ENCODE measurements around the gene MMP11.
A peak's percentile ranks its signal among the peaks of the same experiment; 100 is the strongest.

MMP11 gene, protein sequence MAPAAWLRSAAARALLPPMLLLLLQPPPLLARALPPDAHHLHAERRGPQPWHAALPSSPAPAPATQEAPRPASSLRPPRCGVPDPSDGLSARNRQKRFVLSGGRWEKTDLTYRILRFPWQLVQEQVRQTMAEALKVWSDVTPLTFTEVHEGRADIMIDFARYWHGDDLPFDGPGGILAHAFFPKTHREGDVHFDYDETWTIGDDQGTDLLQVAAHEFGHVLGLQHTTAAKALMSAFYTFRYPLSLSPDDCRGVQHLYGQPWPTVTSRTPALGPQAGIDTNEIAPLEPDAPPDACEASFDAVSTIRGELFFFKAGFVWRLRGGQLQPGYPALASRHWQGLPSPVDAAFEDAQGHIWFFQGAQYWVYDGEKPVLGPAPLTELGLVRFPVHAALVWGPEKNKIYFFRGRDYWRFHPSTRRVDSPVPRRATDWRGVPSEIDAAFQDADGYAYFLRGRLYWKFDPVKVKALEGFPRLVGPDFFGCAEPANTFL

DNA sequence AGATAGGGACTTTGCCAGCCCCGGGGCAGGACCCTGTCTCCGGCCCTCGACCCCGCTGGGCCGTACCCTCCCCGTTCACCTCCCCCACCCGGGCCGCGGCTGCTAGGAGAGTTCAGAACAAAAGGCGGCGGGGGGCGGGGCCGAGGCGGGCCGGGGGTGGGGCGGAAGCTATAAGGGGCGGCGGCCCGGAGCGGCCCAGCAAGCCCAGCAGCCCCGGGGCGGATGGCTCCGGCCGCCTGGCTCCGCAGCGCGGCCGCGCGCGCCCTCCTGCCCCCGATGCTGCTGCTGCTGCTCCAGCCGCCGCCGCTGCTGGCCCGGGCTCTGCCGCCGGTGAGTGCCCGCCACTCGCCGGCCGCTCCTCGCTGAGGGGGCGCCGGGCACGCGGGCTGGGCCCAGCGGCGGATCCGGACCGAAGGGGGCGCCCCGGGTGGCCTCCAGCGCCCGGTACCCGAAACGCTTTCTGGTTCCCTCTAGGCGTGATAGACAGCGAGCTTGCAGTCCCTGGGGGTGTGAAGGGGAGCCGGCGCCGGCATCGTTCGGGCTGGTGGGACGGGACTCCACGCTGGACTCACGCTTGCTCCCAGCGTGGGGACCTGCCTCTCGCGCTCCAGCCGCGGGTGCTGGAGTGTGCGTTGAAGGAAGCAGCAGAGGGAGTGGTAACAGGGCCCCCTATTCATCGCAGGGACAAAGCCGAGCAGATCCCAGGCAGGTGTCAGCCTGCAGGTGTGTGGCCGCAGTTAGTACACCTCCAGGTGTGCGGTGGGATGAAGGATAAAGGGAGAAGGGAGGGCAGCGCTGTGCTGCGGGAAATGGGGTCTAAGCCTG, at the start of gene MMP11:
Gene MMP11, plus strand, starts transcription at position 201 of the 825 bp plus-strand sequence. Its CDS starts 22 bp downstream, at position 223.
- peak in 4 of 56 donors; percentile 23 to 56 (median 38) for DNase-seq

DNA sequence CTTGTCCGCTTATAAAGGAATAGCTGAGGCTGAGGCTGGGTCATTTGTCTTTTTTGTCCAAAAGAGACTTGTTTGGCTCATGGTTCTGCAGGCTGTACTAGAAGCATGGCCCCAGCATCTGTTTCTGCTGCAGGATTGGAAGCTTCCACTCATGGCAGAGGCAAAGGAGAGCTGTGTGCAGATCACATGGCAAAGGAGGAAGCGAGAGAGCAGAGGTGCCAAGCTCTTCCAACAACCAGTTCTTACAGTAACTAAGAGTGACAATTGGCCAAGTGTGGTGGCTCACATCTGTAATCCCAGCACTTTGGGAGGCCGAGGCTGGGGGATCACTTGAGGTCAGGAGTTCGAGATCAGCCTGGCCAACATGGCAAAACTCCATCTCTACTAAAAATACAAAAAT, 44.5 kb upstream of the MMP11 start:
- DNase-seq, result peak in 2 of 56 donors; percentile 10 to 21

DNA sequence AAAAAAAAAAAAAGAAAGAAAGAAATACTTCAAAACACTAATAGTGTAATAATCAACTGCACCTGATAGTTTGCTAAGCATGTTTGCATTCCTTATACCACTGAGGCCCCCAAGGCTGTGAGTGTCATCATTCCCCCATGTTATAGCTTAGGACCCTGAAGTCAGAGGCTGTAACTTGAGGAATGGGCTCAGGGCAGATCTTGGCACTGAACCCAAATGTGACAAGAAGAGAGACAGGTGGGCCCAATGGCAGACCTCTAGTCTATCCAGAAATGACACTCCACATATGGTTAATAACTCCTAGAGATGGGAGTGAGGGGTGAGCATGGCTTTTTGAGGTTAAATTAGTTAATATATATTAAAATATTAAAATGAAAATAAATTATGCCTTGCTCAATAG, 35.0 kb upstream of the MMP11 start:
- no peak for DNase-seq

DNA sequence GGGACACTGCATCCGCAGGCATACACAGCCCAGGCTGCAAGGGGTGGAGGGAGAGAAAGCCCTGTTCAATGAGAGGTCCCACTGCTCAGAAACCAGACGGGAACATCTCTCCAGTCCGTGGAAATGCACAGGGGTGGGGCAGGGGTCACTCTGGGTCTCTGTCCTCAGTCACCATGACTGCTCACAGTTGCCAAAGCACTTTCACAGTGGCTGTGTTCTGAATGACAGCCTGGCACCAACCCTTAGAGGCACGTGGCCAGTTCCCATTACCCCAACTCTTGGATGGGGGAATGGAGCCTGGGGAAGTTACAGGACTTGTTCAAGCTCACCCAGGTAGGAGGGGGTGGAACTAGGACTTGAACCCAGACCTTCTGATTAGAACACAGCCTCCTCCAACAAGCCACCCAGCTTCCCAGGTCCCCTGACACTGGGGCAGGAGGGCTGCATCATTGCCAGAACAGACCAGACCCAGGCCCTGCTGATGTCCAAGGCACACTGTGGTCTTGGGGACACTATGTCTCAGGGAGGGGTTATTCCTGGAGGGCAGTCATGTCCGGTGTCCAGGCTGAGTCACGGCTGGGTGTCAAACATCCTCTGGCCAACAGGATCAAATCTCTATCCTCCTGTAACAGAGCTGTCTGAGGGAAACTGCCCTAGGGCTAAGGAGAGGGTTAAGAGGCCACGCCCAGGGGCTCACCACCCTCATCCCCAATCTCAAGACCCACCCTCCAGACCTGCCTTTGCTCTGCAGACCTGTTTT, 30.0 kb upstream of the MMP11 start:
- DNase-seq, result peak in 1 of 56 donors; percentile 15

DNA sequence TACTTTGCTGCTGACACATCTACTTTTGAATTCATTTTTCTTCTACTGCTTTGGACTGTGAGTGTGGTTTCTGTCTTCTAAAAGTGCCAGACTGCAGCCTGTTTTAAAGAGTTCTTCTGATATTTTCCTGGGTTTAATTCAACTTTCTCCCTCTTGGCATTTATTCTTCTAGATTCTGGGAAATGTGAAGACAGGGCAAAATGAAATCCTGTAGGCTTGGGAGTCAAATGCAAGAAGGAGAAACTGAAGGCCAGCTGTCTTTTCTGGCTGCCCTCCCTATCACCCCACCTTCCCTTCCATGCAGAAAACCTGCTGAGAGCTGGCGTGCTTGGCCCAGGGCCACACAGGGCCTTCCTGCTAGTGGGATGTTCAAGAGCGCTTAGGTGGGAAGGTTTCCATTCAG, 29.3 kb upstream of the MMP11 start:
- no peak for DNase-seq

DNA sequence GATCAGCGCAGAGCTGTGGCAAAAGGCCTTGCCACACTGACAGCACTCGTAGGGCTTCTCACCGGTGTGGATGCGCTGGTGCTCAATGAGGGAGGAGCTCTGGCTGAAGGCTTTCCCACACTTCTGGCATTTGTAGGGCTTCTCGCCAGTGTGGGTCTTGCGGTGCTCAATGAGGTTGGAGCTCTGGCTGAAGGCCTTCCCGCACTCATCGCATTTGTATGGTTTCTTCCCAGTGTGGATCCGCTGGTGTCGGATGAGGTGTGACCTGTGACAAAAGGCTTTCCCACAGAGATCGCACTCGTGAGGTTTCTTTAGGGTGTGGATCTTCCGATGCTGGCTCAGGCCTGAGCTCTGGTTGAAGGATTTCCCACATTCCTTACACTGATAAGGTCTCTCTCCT, 28.6 kb upstream of the MMP11 start:
- DNase-seq, result no peak

DNA sequence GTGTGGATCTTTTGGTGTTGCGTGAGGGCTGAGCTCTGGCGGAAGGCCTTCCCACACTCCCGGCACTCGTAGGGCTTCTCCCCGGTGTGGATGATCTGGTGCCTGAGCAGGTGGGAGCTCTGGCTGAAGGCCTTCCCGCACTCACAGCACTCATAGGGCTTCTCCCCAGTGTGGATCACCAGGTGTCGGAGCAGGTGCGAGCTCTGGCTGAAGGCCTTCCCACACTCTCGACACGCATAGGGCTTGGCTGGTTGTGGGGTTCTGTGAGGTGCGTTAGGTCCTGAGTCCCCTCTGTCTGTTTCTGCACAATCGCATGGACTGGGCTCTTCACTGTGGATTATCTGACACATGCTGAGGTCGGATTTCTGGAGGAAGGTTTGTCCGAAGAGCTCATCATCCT, 28.2 kb upstream of the MMP11 start:
- DNase-seq, result no peak

DNA sequence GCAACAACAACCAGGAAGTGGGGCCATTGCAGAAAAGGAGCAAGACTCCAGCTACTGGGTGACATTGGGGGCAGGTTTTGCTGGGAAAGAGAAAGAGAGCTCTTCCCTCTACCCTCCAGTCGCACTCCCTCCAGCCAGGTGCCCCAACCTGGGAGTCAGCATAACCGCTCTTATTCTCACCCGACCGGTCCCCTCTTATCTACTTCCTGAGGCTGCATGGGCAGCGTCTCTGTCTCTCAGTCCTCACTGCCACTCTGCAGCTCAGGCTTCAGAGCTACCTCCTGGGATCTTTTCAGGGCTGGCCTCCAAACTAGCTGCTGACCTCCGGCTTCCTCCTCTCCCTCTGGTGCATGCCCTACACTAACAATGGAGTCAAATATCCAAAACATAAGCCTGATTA, 26.9 kb upstream of the MMP11 start:
- DNase-seq, result no peak

DNA sequence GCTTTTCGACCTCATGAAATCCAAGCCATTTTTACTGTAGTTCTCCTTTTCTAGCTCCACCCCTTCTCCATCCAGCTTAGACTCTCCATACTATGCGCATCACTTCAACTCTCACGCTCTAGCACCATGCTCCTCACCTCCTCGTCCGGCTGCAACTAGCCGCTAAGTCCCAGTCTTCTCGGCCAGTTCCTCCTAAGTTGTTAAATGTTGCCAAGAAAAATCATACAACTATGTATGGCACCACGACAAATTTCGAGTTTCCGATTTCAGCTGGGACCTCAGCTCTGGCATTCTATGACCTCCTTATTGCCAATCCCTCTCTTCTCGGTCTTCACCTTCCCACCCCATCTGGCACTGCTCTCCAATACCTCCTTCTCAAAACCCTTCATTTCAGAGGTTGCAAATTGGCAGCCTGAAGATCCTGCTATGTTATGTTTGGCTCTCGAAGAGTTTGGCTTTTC, 22.8 kb upstream of the MMP11 start:
- no peak for DNase-seq

DNA sequence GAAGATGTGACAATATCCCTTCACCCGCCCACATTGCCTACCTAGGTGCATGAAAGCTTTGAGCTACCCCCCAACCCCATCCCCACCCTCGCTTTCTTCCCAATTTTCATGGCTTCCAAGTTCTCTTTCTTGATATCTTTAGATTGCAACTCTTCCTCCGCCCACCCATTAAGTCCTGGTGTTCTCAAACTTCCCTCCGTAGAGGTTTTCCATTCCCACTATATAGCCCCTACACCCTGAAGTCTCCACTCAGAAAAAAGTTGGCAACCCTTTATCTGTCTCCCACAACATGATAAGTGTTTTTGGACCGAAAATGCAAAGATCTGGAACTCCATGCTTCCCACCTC, 22.3 kb upstream of the MMP11 start:
- no peak for DNase-seq

DNA sequence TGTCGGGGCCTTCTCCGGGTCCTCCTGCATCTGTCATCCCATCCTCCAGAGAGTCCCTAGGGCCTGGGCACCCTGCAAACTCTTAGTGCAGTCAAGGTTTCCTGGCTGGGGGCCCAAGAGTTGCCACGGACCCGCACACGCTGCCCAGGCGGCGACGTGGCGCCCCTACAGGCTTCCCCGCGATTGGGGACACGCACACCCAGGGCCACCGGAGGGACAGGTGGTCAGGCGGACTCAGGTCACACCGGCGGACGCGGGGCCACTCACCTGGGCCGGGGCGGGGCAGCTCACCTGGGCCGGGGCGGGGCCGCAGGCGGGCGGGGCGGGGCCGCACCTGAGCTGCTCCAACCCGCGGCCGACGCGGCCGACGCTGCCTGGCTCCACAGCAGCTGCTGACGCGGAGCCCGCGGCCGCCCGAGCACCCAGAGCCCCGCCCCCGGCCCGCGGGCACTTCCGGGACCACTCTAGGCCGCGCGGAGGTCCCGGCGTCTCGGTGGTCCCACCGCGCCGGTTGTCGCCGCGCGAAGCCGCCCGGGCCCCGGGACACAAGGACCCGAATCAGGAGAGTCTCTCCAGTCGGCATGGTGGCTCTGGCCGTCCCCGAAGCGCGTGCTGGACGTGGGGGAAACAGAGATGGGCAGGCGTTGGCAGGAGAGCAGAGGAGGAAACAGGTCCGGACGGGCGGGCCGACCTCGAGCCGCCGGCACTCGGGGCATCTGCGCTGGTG, 21.8 kb upstream of the MMP11 start, which contains the start of gene ZNF70:
Gene ZNF70, minus strand, starts transcription at position 399 of the 727 bp plus-strand sequence. CDS start 5,972 bp downstream, outside the sequence.
- peak in 49 of 56 donors; percentile 25 to 86 (median 59) for DNase-seq

DNA sequence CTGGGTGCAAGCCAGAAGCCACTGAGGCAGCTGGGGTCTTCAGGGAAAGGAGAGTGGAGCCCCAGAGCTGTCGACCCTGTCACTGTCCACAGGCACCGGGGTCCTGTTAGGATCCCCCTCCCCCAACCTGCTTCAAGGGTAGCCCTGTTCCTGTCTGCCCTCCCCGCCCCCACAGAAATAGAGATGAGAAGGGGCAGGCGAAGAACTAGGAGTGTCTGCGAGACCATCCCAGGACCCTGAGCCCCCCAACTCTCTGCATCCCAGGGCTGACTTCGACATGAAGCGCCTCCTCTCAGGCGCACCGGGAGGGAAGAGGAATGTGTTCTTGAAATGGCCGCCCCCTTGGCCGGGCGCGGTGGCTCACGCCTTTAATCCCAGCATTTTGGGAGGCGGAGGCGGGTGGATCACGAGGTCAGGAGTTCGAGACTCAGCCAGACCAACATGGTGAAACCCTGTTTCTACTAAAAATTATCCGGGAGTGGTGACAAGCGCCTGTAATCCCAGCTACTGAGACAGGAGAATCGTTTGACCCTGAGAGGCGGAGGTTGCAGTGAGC, 21.1 kb upstream of the MMP11 start:
- peak in 1 of 56 donors; percentile 58 for DNase-seq

DNA sequence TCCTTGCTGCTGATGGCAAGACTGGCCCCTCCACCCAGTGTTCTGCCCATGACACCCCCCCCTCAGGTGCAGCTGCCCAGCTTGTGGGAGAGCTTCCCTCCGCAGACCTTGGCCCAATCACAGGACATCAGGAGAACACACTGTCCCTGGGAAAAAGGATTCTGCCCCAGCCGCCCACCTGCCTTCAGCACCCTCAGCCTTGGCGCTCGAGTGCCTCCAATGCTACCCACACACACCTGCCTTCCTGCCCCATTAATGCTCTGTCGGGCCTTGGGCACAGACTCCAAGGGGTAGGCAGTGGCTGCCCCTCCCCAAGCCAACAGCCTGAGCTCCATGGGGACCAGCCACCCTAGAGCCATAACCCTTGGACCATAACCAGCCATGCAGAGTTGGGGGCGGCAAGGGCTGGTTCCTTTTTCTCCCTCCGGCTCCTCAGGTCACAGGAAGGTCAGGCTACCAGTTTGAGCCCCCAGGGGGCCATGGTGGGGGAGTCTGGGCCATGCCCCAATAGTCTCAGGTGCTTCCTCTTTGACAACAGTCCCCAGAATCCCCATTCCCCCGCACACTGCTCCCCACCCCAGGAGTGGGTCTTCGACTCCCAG, 20.5 kb upstream of the MMP11 start:
- no peak for DNase-seq

DNA sequence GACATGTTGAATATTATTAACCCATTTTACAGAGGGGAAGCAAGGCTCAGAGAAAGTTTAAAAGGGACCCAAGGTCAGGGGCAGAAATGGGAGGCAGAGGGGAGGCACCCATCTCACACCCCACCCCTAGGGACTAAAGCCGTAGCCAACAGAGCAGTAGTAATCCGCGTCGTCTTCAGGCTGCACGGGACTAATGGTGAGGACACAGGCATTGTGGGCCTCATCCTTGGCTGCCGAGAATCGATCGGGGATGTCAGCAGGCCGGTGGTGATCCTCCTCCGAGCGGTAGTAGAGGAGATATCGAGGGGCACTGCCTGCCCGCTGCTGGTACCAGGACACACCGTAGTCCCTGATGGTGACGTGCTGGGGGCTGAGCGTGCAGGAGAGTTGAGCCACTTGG, 19.9 kb upstream of the MMP11 start:
- DNase-seq, result no peak

DNA sequence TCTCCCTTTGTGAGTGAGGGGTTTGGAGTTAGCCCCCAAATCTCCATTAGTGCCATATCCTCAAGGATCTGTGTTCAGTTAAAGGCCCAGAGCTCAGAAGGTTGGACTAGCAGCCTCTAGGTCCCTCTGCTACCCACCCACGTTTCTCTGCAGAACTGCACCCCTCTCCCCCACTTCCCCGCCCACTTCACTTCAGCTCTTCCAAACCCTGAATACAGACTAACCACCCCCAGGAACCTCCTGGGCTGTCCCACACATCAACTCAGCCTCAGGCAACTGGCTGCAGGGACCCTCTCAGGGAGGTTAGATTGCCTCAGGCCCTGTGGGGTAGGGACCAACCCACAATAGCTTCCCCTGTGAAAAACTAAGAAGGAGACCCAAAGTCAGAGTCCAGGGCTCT, 19.3 kb upstream of the MMP11 start:
- DNase-seq, result no peak

DNA sequence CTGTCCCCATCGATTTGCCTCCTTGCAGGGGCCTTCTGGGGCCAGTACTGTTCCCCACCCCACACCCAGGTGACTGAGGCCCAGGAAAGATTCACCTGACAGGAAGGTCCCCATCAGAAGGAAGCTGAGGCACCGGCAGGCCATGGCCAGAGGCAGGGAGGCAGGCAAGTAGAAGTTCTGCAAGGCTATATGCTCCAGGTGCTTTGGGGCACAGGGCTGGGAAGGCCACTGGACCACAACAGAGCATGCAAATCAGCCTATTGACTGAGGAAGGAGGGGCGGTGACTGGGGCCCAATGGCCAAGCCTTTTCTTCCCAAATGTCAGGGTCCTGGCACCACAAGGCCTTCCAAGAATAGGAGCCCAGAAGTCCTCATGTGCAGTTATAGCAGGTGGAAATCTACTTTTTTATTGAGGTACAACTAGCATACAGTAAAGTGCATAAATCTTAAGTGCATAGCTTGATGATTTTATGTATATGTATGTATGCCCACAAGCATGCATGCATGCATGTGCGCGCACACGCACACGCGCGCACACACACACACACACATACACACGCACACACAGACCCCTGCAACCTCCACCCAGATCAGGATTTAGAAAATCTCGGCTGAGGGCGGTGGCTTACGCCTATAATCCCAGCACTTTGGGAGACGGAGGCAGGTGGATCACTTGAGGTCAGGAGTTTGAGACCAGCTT, 18.3 kb upstream of the MMP11 start, which contains the start of gene VPREB3:
Gene VPREB3, minus strand, starts transcription at position 206 of the 700 bp plus-strand sequence. Its CDS starts 62 bp downstream, at position 144.
- no peak for DNase-seq

DNA sequence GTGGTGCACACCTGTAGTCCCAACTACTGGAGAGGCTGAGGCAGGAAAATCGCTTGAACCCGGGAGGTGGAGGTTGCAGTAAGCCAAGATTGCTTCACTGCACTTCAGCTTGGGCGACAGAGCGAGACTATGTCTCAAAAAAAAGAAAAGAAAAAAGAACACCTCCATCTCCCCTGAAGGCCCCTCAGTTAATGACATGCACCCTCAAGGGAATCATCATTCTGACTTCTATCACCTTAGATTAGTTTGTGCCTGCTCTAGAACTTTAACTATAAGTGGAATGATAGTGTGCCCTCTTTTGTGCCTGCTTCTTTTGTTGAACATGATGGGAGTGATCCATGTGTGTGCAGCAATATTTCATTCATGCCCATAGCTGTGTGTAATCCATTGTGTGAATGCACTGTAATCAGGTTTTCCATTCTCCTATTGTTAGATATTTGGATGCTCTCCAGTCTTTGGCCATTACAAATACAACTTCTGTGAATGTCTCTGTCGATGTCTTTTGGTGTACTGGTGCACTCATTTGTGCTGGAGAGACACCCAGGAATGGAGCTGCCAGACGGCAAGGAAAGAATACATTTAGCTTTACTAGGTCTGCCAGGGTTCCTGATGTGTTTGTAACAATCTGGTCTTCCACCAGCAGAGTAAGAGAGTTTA, 17.5 kb upstream of the MMP11 start:
- DNase-seq, result peak in 6 of 56 donors; percentile 7 to 39 (median 30)

DNA sequence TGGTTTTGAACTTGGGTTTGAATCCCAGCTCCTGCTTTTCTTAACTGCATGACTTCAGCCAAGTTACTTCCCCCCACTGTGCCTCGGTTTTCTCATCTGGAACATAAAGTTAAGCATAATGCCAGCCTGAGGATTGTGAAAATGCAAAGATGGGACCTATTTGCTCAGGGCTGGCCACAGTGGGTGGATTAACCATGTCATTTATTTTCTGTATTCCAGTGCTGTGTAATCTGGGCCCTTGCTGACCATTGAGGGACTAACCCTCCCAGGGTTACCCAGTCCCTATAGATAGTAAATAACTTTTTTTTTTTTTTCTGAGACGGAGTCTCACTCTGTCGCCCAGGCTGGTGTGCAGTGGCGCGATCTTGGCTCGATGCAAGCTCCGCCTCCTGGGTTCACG, 16.9 kb upstream of the MMP11 start:
- no peak for DNase-seq

DNA sequence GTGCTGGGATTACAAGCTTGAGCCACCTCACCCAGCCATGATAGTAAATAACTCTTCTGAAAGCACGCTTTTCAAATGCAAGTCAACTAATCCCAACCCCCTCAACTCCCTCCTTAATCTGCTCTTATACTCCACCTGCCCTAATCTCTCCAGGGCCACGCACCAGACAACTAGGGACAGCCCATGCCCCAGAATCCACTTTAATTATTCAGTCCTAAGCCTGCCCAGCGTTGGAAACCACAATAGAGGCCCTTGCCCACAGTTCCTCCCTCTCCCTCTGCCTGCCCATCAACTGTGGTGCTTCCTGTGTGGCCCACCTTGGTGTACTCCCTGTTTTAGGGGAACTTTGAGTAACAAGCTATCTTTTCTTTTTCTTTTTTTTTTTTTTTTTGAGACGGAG, 15.8 kb upstream of the MMP11 start:
- no peak for DNase-seq

Measured in amygdala (tissue), 56 donors.